Cardiac muscle cell (in vitro differentiated cells and primary cell): Measurements from ENCODE around the gene CCL4. TPM values are rescaled to one million over a fixed set of nuclear protein-coding genes. Genes with fewer than 3 reads are reported as not detected.
A peak's percentile ranks its signal among the peaks of the same experiment; 100 is the strongest.

ENCODE experiments used
- DNase-seq, 2 donors: peaks; one replicate each; pipeline versions ENCODE4 v3.0.0 to v3.0.0-alpha.2; 2010 to 2017; ENCODE audit warnings: low read depth in 1 of 2, low spot score in 1 of 2
- H3K27ac ChIP-seq: fragments of 200-600 bp; sonication (generic); 2 replicates; pipeline ENCODE4 v1.5.1; 2016
- H3K27me3 ChIP-seq: fragments of 200-600 bp; sonication (generic); 2 replicates; pipeline ENCODE4 v1.6.0; 2016; ENCODE audit warnings: control low read depth
- H3K36me3 ChIP-seq: fragments of 200-600 bp; sonication (generic); 2 replicates; pipeline ENCODE4 v1.5.1; 2016; ENCODE audit warnings: control low read depth
- H3K4me1 ChIP-seq: fragments of 200-600 bp; sonication (generic); 2 replicates; pipeline ENCODE4 v1.8.1; 2017; ENCODE audit warnings: low read depth, mild to moderate bottlenecking, mixed run types
- H3K4me3 ChIP-seq: fragments of 200-600 bp; sonication (generic); 2 replicates; pipeline ENCODE4 v1.5.1; 2016; ENCODE audit warnings: mild to moderate bottlenecking
- H3K9me3 ChIP-seq: fragments of 200-600 bp; sonication (generic); 2 replicates; pipeline ENCODE4 v1.5.1; 2017; ENCODE audit warnings: low read depth, mild to moderate bottlenecking, control low read depth
- CTCF ChIP-seq: IDR thresholded peaks from 2 replicates; pipeline ENCODE4 v1.5.1; 2012; ENCODE audit warnings: low read depth, mild to moderate bottlenecking, low read length
- polyA plus RNA-seq: library from polyadenylated mRNA; unstranded; fragments of >200 nt; fragmentation: Nextera tagmentation; extraction: Ambion mirVana; gene quantifications from 2 replicates; pipeline ENCODE4 v1.2.1, GENCODE V29; 2016
- total RNA-seq: library from RNA; depleted of rRNA; stranded (reverse); fragments of >200 nt; gene quantifications from 2 replicates; pipeline ENCODE4 v1.2.3, GENCODE V29; 2016

CCL4 gene
- total and polyA plus RNA-seq, 2 experiments from 2014 or later, result not detected

DNA sequence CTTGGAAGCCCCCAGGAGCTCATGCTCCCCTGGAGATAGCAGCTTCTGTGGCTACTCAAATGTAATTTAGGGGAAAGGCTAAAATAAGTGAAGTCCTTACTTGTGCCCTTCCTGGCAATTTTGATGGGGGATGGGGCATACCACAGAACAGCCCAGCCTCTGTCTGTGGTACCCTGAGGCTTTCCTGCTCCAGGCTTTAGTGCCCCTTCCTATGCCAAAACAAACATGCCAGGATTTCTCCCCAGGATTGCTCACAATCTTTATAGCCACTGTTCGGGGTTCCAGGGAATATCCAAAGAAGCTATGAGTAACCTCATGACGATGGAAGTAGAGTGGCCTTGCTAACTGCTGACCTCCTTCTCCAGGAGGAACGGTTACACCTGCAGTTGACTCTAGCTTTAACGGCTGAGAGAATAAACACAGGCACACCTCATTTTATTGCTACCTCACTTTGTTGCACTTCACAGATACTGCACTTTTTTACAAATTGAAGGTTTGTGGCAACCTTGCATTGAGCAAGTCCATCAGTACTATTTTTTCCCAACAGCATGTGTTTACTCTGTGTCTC is 24.9 kb downstream of the CCL4 start:
- H3K4me1 ChIP-seq, result peaks cover 22% of the 10 kb centered on the region
- no peaks in the 10 kb centered on the region for H3K9me3 ChIP-seq
- H3K36me3 ChIP-seq, result no peaks in the 10 kb centered on the region
- no peak overlapping the region for H3K4me3 ChIP-seq
- no peak for TF ChIP-seq CTCF
- H3K27me3 ChIP-seq, result peaks cover 5% of the 10 kb centered on the region
- DNase-seq, result no peak
- no peak overlapping the region for H3K27ac ChIP-seq

DNA sequence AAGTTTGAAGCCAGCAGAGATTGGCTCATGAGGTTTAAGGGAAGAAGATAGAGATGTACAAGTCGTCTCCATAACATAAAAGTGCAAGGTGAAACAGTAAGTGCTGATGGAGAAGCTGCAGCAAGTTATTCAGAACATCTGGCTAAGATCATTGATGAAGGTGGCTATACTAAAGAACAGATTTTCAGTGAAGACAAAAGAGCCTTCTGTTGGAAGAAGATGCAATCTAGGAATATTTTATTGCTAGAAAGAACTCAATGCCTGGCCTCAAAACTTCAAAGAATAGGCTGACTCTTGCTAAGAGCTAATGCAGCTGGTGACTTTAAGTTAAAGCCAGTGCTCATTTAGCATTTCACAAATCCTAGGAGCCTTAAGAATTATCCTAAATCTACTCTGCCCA is 26.0 kb downstream of the CCL4 start:
- peaks cover 5% of the 10 kb centered on the region for H3K27me3 ChIP-seq
- no peaks in the 10 kb centered on the region for H3K9me3 ChIP-seq
- H3K27ac ChIP-seq, result no peak overlapping the region
- H3K4me3 ChIP-seq, result no peak overlapping the region
- no peak for DNase-seq
- TF ChIP-seq CTCF, result no peak
- H3K36me3 ChIP-seq, result no peaks in the 10 kb centered on the region
- peaks cover 24% of the 10 kb centered on the region for H3K4me1 ChIP-seq

DNA sequence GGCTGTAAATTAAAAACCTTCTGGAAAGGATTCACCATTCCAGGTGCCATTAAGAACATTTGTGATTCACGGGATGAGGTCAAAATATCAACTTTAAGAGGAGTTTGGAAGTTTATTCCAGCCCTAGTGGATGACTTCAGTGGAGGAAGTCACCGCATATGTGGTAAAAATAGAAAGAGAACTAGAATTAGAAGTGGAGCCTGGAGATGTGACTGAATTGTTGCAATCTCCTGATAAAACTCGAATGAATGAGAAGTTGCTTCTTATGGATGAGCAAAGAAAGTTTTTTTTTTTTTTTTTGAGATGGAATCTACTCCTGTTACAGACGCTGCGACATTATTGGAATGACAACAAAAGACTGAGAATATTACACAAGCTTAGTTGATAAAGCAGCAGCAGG is 26.7 kb downstream of the CCL4 start:
- Histone ChIP-seq H3K4me1 (peaks cover 24% of the 10 kb centered on the region), H3K9me3 (no peaks in the 10 kb centered on the region), H3K27me3 (peaks cover 5% of the 10 kb centered on the region), H3K4me3 (no peak overlapping the region), H3K36me3 (no peaks in the 10 kb centered on the region), H3K27ac (no peak overlapping the region)
- TF ChIP-seq CTCF, result no peak
- DNase-seq, result no peak

- Histone ChIP-seq H3K4me3 (no peak overlapping the region), H3K27me3 (peaks cover 5% of the 10 kb centered on the region)
- peak; percentile 16 for TF ChIP-seq CTCF
Observed at GRCh38 chr17:36131421-36131820, 27.8 kb downstream of the CCL4 start.

GRCh38 chr17:36131931-36132330 is 28.3 kb downstream of the CCL4 start:
- TF ChIP-seq CTCF, result no peak
- Histone ChIP-seq H3K27ac (no peak overlapping the region), H3K4me1 (peaks cover 24% of the 10 kb centered on the region), H3K4me3 (no peak overlapping the region), H3K27me3 (peaks cover 5% of the 10 kb centered on the region), H3K9me3 (no peaks in the 10 kb centered on the region), H3K36me3 (no peaks in the 10 kb centered on the region)
- DNase-seq, result no peak

More at GRCh38 chr17:36131421-36131820, 27.8 kb downstream of the CCL4 start:
- Histone ChIP-seq H3K4me1 (peaks cover 24% of the 10 kb centered on the region), H3K9me3 (no peaks in the 10 kb centered on the region), H3K36me3 (no peaks in the 10 kb centered on the region), H3K27ac (no peak overlapping the region)
- peak in 1 of 2 donors; percentile 15 for DNase-seq

GRCh38 chr17:36132421-36132831 is 28.8 kb downstream of the CCL4 start:
- peak in 1 of 2 donors; percentile 67 for DNase-seq
- Histone ChIP-seq H3K36me3 (no peaks in the 10 kb centered on the region), H3K4me3 (no peak overlapping the region), H3K27me3 (peaks cover 9% of the 10 kb centered on the region), H3K27ac (peak overlapping the region; percentile 5), H3K4me1 (peaks cover 24% of the 10 kb centered on the region), H3K9me3 (no peaks in the 10 kb centered on the region)
- no peak for TF ChIP-seq CTCF
